WI38 (cell line): Measurements from ENCODE around the gene BRINP1.

ENCODE experiments used
- H3K4me3 ChIP-seq: 2 replicates; pipeline ENCODE4 v1.5.1; 2011; ENCODE audit warnings: low read depth, mild to moderate bottlenecking, control low read depth, low read length
- TF ChIP-seq, protein P1 (sequence below): IDR thresholded peaks from 2 replicates; pipeline ENCODE4 v1.5.1; 2012; ENCODE audit warnings: low read depth, mild to moderate bottlenecking, control low read depth, low read length

Gene BRINP1

DNA sequence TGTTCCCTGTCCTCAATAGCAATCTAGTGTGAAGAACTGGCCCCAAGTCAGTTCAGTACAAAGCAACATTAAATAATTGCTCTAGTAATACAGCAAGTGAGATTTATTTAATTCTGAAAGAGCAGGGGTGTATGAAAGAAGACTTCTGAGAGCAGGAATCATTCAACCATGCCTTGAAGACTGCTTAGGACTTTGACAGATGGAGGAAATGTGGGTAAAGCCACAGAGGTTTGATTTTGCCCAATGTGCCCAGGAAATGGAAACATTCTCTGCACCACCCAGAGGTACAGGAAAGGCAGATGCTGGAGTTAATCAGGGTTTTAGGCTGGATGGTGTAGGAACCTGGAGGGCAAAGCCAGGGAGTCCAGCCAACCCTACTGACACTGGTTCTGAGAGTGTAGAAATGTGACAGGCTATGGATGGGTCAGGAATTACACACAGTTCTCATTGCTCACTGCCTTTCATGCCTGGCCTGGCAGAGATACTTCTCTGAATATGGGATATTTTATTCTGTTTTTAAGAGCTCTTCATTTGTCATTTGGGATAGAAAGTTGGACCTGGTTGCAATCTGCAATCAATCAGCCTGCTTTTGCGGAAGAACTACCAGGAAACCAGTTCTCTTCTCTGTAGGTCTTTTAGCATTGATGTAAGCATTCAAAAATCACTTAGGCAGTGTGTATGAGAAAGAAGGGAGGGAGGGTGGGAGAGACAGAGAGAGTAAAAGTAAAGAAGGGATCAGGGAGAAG is 88.3 kb downstream of the BRINP1 start:
- no peak overlapping the region for H3K4me3 ChIP-seq
- TF ChIP-seq, protein P1, sequence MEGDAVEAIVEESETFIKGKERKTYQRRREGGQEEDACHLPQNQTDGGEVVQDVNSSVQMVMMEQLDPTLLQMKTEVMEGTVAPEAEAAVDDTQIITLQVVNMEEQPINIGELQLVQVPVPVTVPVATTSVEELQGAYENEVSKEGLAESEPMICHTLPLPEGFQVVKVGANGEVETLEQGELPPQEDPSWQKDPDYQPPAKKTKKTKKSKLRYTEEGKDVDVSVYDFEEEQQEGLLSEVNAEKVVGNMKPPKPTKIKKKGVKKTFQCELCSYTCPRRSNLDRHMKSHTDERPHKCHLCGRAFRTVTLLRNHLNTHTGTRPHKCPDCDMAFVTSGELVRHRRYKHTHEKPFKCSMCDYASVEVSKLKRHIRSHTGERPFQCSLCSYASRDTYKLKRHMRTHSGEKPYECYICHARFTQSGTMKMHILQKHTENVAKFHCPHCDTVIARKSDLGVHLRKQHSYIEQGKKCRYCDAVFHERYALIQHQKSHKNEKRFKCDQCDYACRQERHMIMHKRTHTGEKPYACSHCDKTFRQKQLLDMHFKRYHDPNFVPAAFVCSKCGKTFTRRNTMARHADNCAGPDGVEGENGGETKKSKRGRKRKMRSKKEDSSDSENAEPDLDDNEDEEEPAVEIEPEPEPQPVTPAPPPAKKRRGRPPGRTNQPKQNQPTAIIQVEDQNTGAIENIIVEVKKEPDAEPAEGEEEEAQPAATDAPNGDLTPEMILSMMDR: no peak

DNA sequence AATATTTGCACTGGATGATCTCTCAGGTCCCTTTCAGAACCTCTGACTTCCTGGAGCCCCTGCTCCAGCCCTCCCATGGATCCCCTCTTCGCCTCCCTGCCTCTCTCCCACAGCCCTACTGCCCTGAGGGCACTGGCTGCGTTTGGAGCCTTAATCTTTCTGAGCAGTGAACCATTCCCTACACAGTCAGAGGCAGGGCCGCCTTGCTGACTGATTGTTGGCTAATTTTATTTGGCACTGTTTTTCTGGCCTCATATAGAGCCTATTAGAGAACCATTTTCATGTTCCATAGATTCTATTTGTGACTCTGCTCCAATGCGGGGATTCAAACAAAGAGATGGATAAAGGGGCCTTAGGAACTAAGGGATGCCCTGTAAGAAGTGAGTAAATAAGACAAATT is 91.1 kb downstream of the BRINP1 start:
- TF ChIP-seq, protein P1: no peak
- H3K4me3 ChIP-seq: no peak overlapping the region

DNA sequence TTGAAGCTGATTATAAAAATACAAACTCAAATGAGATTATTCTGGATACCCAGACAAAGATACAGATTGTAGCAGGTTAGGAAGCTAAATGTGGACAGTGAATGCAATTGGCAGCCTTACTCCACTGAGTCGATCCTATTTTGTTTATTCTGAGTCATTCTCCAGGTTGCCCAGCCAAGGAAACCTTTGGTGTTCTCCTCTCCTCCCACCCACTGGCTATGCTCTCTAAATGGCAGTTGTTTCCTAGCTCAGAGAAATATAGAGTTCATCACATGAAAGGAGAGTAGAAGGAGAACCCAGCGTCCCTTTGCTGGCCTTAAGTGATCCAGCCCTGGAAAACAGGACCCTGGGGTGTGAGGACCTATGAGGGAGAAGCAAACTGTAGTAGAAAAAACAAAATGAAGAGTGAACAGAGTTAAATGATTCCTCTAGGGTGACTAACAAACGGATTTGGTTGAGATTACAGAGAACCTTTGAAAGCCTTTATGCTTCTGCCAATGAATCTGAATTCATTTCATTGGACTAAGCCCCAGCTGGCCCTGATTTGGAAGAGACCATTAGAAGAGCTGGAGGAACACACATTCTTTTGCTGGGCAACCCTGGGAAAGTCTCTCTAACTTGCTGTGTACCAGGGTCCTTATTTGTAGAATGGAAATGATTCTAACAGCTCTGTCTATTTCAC is 95.1 kb downstream of the BRINP1 start:
- TF ChIP-seq, protein P1: no peak
- H3K4me3 ChIP-seq: no peak overlapping the region

DNA sequence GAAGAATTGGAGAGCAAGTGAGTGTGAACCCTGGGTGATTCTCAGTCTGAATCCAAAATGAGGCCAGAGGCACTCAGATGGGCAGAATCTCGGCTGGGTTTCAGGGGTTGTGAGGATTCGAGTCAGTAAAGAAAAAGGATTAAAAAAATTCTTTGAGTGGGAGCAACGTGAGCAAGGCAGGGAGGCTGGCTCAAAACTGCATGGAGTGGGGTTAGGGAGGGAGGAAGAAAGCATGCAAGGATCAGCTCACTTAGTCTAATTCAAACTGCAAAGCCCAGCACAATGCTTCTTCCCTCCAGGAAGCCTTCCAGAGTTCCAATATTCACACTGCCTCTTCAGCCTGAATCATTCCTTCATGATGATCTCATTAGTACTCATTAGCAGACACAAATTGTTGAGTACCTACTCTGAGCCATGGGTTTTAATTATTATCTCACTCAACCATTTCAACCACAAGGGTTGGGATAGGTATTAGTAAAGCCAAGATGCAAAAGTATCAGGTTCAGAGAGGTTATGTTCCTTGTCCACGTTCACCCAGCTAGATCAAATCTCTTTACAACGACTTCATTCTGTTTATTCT is 95.8 kb downstream of the BRINP1 start:
- TF ChIP-seq, protein P1: no peak
- H3K4me3 ChIP-seq: no peak overlapping the region

DNA sequence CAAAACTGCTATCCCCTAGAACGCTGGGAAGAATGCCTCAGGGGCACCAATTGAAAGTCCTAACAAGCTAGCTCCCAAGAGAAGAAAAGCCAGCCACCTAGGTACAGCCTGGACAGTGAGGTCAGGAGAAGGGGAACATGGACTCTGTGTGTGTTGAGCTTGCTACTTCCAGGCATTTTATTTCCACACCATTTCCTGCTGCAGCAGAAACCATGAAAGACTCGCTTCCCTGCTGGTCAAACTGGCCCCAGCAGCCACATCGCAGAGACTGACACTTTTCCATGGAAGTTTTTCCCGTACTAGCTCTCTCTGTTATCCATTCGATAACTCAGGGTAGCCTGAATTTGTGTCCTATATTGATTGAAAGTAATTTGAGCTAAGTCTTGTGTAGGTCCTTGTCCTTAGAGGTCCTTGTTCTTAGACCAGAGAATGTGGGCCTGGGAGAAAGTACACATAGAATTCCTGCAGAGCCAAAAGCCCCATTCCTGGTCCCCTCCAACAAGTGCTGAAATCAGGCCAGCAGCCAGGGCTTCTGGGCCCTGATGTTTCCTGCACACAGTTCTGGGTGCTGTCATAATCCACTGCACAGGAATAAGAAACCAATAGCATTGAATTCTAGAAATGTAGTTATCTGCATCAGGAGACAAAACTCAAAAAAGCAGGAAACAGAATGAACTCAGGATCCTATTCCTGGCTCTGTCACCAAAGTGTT is 96.6 kb downstream of the BRINP1 start:
- TF ChIP-seq, protein P1: no peak
- H3K4me3 ChIP-seq: no peak overlapping the region

DNA sequence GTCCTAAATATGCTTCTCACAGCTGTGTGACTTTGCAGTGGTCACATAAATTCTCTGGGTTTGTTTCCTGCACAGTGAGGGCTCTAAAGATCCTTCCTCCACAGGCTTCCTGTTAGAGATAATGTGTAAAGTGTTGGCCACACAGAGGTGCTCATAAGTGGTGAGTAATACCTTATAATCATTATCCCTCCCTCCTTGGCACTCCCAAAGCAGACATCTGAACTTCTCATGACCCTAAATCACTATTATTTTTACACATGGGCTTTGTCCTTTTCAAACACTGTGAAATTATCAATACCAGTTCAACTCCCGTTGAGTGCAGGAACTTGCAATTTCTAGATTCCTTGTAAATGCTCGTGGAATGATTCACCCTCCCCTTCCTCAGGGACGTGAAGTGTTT is 100.2 kb downstream of the BRINP1 start:
- TF ChIP-seq, protein P1: no peak
- H3K4me3 ChIP-seq: no peak overlapping the region
